22Rv1 (cell line): ENCODE results near the gene PHACTR1.

Experiments
- CTCF ChIP-seq: fragments of 450-650 bp; IDR thresholded peaks from 2 replicates; pipeline ENCODE4 v1.5.1; 2017; ENCODE audit warnings: mild to moderate bottlenecking
- ZFX ChIP-seq: fragments of 450-650 bp; IDR thresholded peaks from 2 replicates; pipeline ENCODE4 v1.6.1; 2017; ENCODE audit warnings: antibody characterized with exemption, borderline replicate concordance

GRCh38 chr6:12886961-12887775, 170.6 kb downstream of the PHACTR1 start:
- no peak for TF ChIP-seq CTCF
- no peak for TF ChIP-seq ZFX
